Gastroesophageal sphincter (tissue), 3 donors: ENCODE results near the gene OR6N2.

ENCODE experiments used
- EP300 ChIP-seq: sonication (generic); formaldehyde crosslinking; IDR thresholded peaks from one replicate; pipeline ENCODE4 v1.6.1; 2017; ENCODE audit warnings: antibody characterized with exemption, mild to moderate bottlenecking
- POLR2A ChIP-seq, 2 donors: fragments of 450-650 bp; IDR thresholded peaks; one replicate each; pipeline ENCODE4 v1.6.1; 2017; ENCODE audit warnings: antibody characterized with exemption in 2 of 2, mild to moderate bottlenecking in 2 of 2, moderate library complexity in 1 of 2
- POLR2AphosphoS5 ChIP-seq: sonication (generic); formaldehyde crosslinking; IDR thresholded peaks from one replicate; pipeline ENCODE4 v1.6.1; 2017; ENCODE audit warnings: antibody characterized with exemption
- TF ChIP-seq, protein P1 (sequence below), 4 experiments: fragments of 200-600 bp in 2 of 4; fragments of 450-650 bp in 2 of 4; sonication (generic) in 1 of 4; IDR thresholded peaks; one replicate each; pipeline ENCODE4 v1.5.1; 2017 to 2019; ENCODE audit warnings: antibody characterized with exemption in 4 of 4, mild to moderate bottlenecking in 2 of 4, moderate library complexity in 2 of 4

DNA sequence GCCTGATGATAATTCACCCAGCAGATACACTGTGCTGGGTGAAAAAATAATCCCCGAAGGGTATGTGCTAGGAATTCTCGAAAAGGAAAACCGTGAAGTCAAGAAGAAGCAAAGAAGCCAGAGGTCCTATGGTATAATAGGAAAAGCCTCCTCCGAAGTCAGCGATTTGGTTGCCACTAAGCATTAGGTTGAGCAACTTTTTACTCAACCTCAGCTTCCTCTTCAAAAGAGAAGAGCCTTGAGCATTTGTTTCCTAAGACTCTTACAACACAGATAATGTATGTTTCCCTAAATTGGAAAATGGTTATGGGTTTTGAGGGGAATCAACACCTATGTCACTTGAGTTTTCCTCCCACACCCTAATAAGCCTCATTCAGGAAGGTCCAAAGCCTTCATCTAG, 28.9 kb upstream of the OR6N2 start:
- TF ChIP-seq, protein P1, sequence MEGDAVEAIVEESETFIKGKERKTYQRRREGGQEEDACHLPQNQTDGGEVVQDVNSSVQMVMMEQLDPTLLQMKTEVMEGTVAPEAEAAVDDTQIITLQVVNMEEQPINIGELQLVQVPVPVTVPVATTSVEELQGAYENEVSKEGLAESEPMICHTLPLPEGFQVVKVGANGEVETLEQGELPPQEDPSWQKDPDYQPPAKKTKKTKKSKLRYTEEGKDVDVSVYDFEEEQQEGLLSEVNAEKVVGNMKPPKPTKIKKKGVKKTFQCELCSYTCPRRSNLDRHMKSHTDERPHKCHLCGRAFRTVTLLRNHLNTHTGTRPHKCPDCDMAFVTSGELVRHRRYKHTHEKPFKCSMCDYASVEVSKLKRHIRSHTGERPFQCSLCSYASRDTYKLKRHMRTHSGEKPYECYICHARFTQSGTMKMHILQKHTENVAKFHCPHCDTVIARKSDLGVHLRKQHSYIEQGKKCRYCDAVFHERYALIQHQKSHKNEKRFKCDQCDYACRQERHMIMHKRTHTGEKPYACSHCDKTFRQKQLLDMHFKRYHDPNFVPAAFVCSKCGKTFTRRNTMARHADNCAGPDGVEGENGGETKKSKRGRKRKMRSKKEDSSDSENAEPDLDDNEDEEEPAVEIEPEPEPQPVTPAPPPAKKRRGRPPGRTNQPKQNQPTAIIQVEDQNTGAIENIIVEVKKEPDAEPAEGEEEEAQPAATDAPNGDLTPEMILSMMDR (IDR thresholded peaks at IDR 0.05): no peak
- TF ChIP-seq EP300 (no peak), POLR2A (IDR thresholded peaks at IDR 0.05) (no peak), POLR2AphosphoS5 (no peak)
